ENCODE measurements around the gene ZC3H14. TPM values are rescaled to one million over a fixed set of nuclear protein-coding genes. Genes with fewer than 3 reads are reported as not detected.

The ZC3H14 gene
- total and polyA plus RNA-seq, 9 of the 15 experiments (the other 6 are each of a cell fraction or from before 2014, with no cell fraction given) = 21.1 to 109 (median 45.3) TPM

DNA sequence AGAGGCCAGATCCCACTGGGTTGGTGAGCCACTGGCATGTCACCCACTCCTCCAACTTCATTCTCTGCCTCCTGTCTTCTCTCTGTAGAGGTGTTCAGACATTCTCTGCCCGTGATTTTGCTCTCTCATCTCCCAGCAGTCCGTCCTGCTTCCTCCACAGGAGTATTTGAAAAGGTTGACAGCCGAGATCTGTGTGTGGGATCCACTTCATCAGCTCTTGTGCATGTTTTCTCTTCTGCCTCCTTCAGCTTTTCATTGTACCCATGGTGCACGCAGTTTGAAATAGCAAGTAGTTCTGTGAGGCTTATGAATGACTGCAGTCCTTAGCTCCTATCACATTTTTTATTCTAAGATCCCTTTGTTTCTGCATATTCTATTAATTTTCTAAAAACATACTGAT is 34.8 kb downstream of the ZC3H14 start:
- H3K79me2 ChIP-seq (ENCODE audit: control insufficient read depth, insufficient read depth, low read length) = no peaks in the 10 kb centered on the region
- no peak for ATAC-seq
- no TSS peak for BruUV-seq (replicated peaks)
- no peak overlapping the region for H3K4me2 ChIP-seq (ENCODE audit: insufficient read depth, low read length)
- FAIRE-seq = no peak
- intact Hi-C loops (cut with micrococcal nuclease) (no loop called here), in situ Hi-C loops (cut with MboI) (no loop called here)
- H4K20me1 ChIP-seq (replicated peaks; ENCODE audit: control insufficient read depth, insufficient read depth, low read length) = no peaks in the 10 kb centered on the region
- H3K27me3 ChIP-seq (ENCODE audit: control insufficient read depth in 2 of 2, insufficient read depth in 2 of 2, low read length in 2 of 2) = no peaks in the 10 kb centered on the region
- H2AFZ ChIP-seq (ENCODE audit: low read depth, low read length) = no peak overlapping the region
- H3K9ac ChIP-seq (ENCODE audit: insufficient read depth in 1 of 2, low read depth in 2 of 2, low read length in 2 of 2) = no peak overlapping the region
- no peak overlapping the region for H3K4me3 ChIP-seq
- no peaks in the 10 kb centered on the region for H3K4me1 ChIP-seq (replicated peaks in 1 of 2; ENCODE audit: control insufficient read depth in 2 of 2, insufficient read depth in 2 of 2, low read length in 2 of 2)
- H3K9me1 ChIP-seq (ENCODE audit: control insufficient read depth, insufficient read depth, low read length) = no peaks in the 10 kb centered on the region
- peaks cover 78% of the 10 kb centered on the region for H3K36me3 ChIP-seq (ENCODE audit: control insufficient read depth, insufficient read depth, low read length)
- H3K27ac ChIP-seq (ENCODE audit: extremely low read depth, low read depth, low read length) = no peak overlapping the region
- no peaks in the 10 kb centered on the region for H3K9me3 ChIP-seq (replicated peaks; ENCODE audit: control insufficient read depth, insufficient read depth, low read depth, low read length)
- ChIA-PET POLR2A (interaction anchor here (0.9 kb wide), 1 partner anchor 15 kb away, joined by 3 read pairs; no protein-coding TSS in a partner anchor), CTCF (ENCODE audit: low intra/inter-chr PET ratio) (no interaction called here)
- 91% methylated on average over 3 of the region's 4 CpGs for WGBS (ENCODE audit: insufficient coverage, low coverage, missing lambda C conversion rate)
- TF ChIP-seq STAG1 (CRISPR knock-in tag; IDR thresholded peaks at IDR 0.05; ENCODE audit: borderline replicate concordance) (no peak), MXI1 (IDR thresholded peaks at IDR 0.05; ENCODE audit: low read depth, low read length) (no peak), ZBED1 (IDR thresholded peaks at IDR 0.05) (no peak), NFE2 (IDR thresholded peaks at IDR 0.05; ENCODE audit: low read depth) (no peak), CBX5 (IDR thresholded peaks at IDR 0.05; ENCODE audit: borderline replicate concordance, low read depth) (no peak), SMAD2 (IDR thresholded peaks at IDR 0.05; ENCODE audit: low read depth, low read length) (no peak), ZNF766 (CRISPR knock-in tag; conservative IDR thresholded peaks at IDR 0.05) (no peak), ZNF830 (CRISPR knock-in tag; IDR thresholded peaks at IDR 0.05) (no peak), PYGO2 (tag; IDR thresholded peaks at IDR 0.05) (no peak), NCOA6 (IDR thresholded peaks at IDR 0.05) (no peak), NR1H2 (CRISPR knock-in tag; IDR thresholded peaks at IDR 0.05) (no peak), DACH1 (IDR thresholded peaks at IDR 0.05; ENCODE audit: partially characterized antibody) (no peak)
- TF ChIP-seq, protein P1, sequence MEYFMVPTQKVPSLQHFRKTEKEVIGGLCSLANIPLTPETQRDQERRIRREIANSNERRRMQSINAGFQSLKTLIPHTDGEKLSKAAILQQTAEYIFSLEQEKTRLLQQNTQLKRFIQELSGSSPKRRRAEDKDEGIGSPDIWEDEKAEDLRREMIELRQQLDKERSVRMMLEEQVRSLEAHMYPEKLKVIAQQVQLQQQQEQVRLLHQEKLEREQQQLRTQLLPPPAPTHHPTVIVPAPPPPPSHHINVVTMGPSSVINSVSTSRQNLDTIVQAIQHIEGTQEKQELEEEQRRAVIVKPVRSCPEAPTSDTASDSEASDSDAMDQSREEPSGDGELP (CRISPR knock-in tag; IDR thresholded peaks at IDR 0.05; ENCODE audit: borderline replicate concordance) = no peak
- TF ChIP-seq, protein P2, sequence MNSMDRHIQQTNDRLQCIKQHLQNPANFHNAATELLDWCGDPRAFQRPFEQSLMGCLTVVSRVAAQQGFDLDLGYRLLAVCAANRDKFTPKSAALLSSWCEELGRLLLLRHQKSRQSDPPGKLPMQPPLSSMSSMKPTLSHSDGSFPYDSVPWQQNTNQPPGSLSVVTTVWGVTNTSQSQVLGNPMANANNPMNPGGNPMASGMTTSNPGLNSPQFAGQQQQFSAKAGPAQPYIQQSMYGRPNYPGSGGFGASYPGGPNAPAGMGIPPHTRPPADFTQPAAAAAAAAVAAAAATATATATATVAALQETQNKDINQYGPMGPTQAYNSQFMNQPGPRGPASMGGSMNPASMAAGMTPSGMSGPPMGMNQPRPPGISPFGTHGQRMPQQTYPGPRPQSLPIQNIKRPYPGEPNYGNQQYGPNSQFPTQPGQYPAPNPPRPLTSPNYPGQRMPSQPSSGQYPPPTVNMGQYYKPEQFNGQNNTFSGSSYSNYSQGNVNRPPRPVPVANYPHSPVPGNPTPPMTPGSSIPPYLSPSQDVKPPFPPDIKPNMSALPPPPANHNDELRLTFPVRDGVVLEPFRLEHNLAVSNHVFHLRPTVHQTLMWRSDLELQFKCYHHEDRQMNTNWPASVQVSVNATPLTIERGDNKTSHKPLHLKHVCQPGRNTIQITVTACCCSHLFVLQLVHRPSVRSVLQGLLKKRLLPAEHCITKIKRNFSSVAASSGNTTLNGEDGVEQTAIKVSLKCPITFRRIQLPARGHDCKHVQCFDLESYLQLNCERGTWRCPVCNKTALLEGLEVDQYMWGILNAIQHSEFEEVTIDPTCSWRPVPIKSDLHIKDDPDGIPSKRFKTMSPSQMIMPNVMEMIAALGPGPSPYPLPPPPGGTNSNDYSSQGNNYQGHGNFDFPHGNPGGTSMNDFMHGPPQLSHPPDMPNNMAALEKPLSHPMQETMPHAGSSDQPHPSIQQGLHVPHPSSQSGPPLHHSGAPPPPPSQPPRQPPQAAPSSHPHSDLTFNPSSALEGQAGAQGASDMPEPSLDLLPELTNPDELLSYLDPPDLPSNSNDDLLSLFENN (IDR thresholded peaks at IDR 0.05; ENCODE audit: low read depth in 2 of 2, low read length in 2 of 2) = no peak
- TF ChIP-seq, protein P3, sequence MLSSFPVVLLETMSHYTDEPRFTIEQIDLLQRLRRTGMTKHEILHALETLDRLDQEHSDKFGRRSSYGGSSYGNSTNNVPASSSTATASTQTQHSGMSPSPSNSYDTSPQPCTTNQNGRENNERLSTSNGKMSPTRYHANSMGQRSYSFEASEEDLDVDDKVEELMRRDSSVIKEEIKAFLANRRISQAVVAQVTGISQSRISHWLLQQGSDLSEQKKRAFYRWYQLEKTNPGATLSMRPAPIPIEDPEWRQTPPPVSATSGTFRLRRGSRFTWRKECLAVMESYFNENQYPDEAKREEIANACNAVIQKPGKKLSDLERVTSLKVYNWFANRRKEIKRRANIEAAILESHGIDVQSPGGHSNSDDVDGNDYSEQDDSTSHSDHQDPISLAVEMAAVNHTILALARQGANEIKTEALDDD (IDR thresholded peaks at IDR 0.05) = no peak
- no peak for DNase-seq (ENCODE audit: extremely low read depth in 1 of 4, low spot score in 3 of 4)

Data from K562 (cell line).